HFF-Myc (cell line): Measurements from ENCODE around the gene MAPRE3.

ENCODE experiments used
- DNase-seq: peaks from one replicate; pipeline ENCODE4 v3.0.0-alpha.2; 2011; ENCODE audit warnings: low read depth; ENCODE audit errors: extremely low read depth
- H3K4me3 ChIP-seq: replicated peaks from 2 replicates; pipeline ENCODE4 v1.5.1; 2011; ENCODE audit warnings: low read depth, mild to moderate bottlenecking, control low read depth, low read length
- CTCF ChIP-seq: IDR thresholded peaks from 2 replicates; pipeline ENCODE4 v1.5.1; 2012; ENCODE audit warnings: mild to moderate bottlenecking, low read depth, low read length, control low read depth; ENCODE audit errors: missing control alignments

Gene MAPRE3

GRCh38 chr2:26940001-26940400, 30.4 kb upstream of the MAPRE3 start:
- no peak overlapping the region for H3K4me3 ChIP-seq
- TF ChIP-seq CTCF: no peak
- no peak for DNase-seq

- H3K4me3 ChIP-seq: no peak overlapping the region
- no peak for DNase-seq
- no peak for TF ChIP-seq CTCF
Measured at GRCh38 chr2:26941486-26941885, 29.0 kb upstream of the MAPRE3 start.

- peak; percentile 86 for TF ChIP-seq CTCF
- peak; percentile 9 for DNase-seq
- no peak overlapping the region for H3K4me3 ChIP-seq
Measured at GRCh38 chr2:26942543-26943295, 27.7 kb upstream of the MAPRE3 start.

GRCh38 chr2:26945991-26946750, 24.3 kb upstream of the MAPRE3 start:
- no peak for DNase-seq
- TF ChIP-seq CTCF: no peak

GRCh38 chr2:26946841-26947784, 23.3 kb upstream of the MAPRE3 start:
- no peak for TF ChIP-seq CTCF
- H3K4me3 ChIP-seq: no peak overlapping the region
- DNase-seq: no peak

More at GRCh38 chr2:26945991-26946750, 24.3 kb upstream of the MAPRE3 start:
- H3K4me3 ChIP-seq: no peak overlapping the region

GRCh38 chr2:26948800-26949199, 21.6 kb upstream of the MAPRE3 start:
- DNase-seq: no peak
- H3K4me3 ChIP-seq: no peak overlapping the region
- no peak for TF ChIP-seq CTCF
